SK-N-SH (cell line): ENCODE results near the gene CDHR2. TPM values are rescaled to one million over a fixed set of nuclear protein-coding genes. Genes with fewer than 3 reads are reported as not detected.

Source experiments
- CTCF ChIA-PET: fragments of 300-600, 350-600 bp; formaldehyde crosslinking; extraction: SDS; loops from one replicate; lab custom pipeline; 2021; lab: Yijun Ruan, JAX
- POLR2A ChIA-PET: fragments of 350-600 bp; sonication (Branson Sonifier 250); formaldehyde crosslinking; extraction: SDS; loops from one replicate; lab custom pipeline; 2020; ENCODE audit warnings: antibody characterized with exemption, inconsistent platforms; lab: Yijun Ruan, JAX
- DNase-seq: peaks from one replicate; pipeline ENCODE4 v3.0.0; 2012
- H2AFZ ChIP-seq: fragments of 200-600 bp; sonication (generic); 2 replicates; pipeline ENCODE4 v1.8.1; 2016; ENCODE audit warnings: antibody characterized with exemption, mild to moderate bottlenecking, low read depth
- H3F3A ChIP-seq: fragments of 200-600 bp; sonication (generic); replicated peaks from 2 replicates; pipeline ENCODE3; 2016; ENCODE audit warnings: antibody characterized with exemption, mild to moderate bottlenecking; ENCODE audit not compliant: insufficient read depth
- H3K27ac ChIP-seq, 2 experiments: fragments of 200-500 bp in 1 of 2; fragments of 200-600 bp in 1 of 2; sonication (Bioruptor generic) in 1 of 2; sonication (generic), shearing (Covaris generic) in 1 of 2; 2 replicates each; pipeline versions ENCODE4 v1.5.1 to v1.6.1; 2014 to 2016; ENCODE audit warnings: low read depth in 2 of 2, inconsistent platforms in 1 of 2, low read length in 1 of 2, mild to moderate bottlenecking in 1 of 2, mixed read lengths in 1 of 2
- H3K27me3 ChIP-seq: fragments of 200-600 bp; sonication (generic), shearing (Covaris generic); 2 replicates; pipeline ENCODE4 v1.6.1; 2016; ENCODE audit warnings: mixed run types; ENCODE audit not compliant: insufficient read depth
- H3K36me3 ChIP-seq, 2 experiments: fragments of 200-500 bp in 1 of 2; fragments of 200-600 bp in 1 of 2; sonication (Bioruptor generic) in 1 of 2; sonication (generic) in 1 of 2; replicated peaks in 1 of 2; 2 replicates each; pipeline versions ENCODE3 to v1.5.1; 2014 to 2016; ENCODE audit warnings: low read length in 1 of 2, mild to moderate bottlenecking in 1 of 2; ENCODE audit not compliant: insufficient read depth in 2 of 2, control insufficient read depth in 1 of 2
- H3K4me1 ChIP-seq, 2 experiments: fragments of 200-500 bp in 1 of 2; fragments of 200-600 bp in 1 of 2; sonication (Bioruptor generic) in 1 of 2; sonication (generic), shearing (Covaris generic) in 1 of 2; 2 replicates each; pipeline versions ENCODE4 v1.5.1 to v1.6.1; 2014 to 2016; ENCODE audit warnings: low read depth in 1 of 2, low read length in 1 of 2, mixed run types in 1 of 2; ENCODE audit not compliant: insufficient read depth in 2 of 2, control insufficient read depth in 1 of 2
- H3K4me2 ChIP-seq: fragments of 200-600 bp; sonication (generic), shearing (Covaris generic); 2 replicates; pipeline ENCODE4 v1.6.1; 2017; ENCODE audit warnings: mixed run types
- H3K4me3 ChIP-seq, 2 experiments: fragments of 200-500 bp in 1 of 2; fragments of 200-600 bp in 1 of 2; sonication (Bioruptor generic) in 1 of 2; sonication (generic), shearing (Covaris generic) in 1 of 2; 2 replicates each; pipeline versions ENCODE4 v1.5.1 to v1.8.1; 2014 to 2016; ENCODE audit warnings: low read depth in 2 of 2, inconsistent platforms in 1 of 2, low read length in 1 of 2, mild to moderate bottlenecking in 1 of 2, mixed read lengths in 1 of 2, moderate library complexity in 1 of 2
- H3K79me2 ChIP-seq: fragments of 200-600 bp; sonication (generic); 2 replicates; pipeline ENCODE4 v1.8.1; 2017; ENCODE audit warnings: mild to moderate bottlenecking; ENCODE audit not compliant: insufficient read depth
- H3K9ac ChIP-seq: fragments of 200-600 bp; sonication (generic); 2 replicates; pipeline ENCODE4 v1.6.1; 2017; ENCODE audit warnings: mixed run types
- H3K9me2 ChIP-seq: fragments of 200-600 bp; sonication (generic); 2 replicates; pipeline ENCODE4 v1.6.1; 2017; ENCODE audit warnings: mixed run types
- H3K9me3 ChIP-seq: fragments of 200-600 bp; sonication (generic); 2 replicates; pipeline ENCODE4 v1.6.1; 2017; ENCODE audit warnings: mixed run types, mild to moderate bottlenecking, moderate library complexity
- H4K20me1 ChIP-seq: fragments of 200-600 bp; sonication (generic); 2 replicates; pipeline ENCODE4 v1.6.1; 2017; ENCODE audit warnings: mild to moderate bottlenecking, mixed run types; ENCODE audit not compliant: insufficient read depth
- CHD2 ChIP-seq: fragments of 150-350 bp; IDR thresholded peaks from 2 replicates; pipeline ENCODE4 v1.6.1; 2018; ENCODE audit warnings: low read length; ENCODE audit not compliant: partially characterized antibody
- MXI1 ChIP-seq: IDR thresholded peaks from 2 replicates; pipeline ENCODE4 v1.6.1; 2012; ENCODE audit warnings: mild to moderate bottlenecking, low read depth, low read length, improper control_type of control experiment
- NFIC ChIP-seq: IDR thresholded peaks from 2 replicates; pipeline ENCODE4 v1.4.0; 2012; ENCODE audit warnings: borderline replicate concordance
- NRF1 ChIP-seq: IDR thresholded peaks from 2 replicates; pipeline ENCODE4 v1.6.1; 2012; ENCODE audit warnings: low read depth, mild to moderate bottlenecking, low read length
- RAD21 ChIP-seq: IDR thresholded peaks from 2 replicates; pipeline ENCODE4 v1.6.1; 2012; ENCODE audit warnings: mild to moderate bottlenecking, low read length
- RFX5 ChIP-seq: IDR thresholded peaks from 2 replicates; pipeline ENCODE4 v1.6.1; 2012; ENCODE audit warnings: mild to moderate bottlenecking, improper control_type of control experiment, low read length
- SMC3 ChIP-seq: IDR thresholded peaks from 2 replicates; pipeline ENCODE4 v1.6.1; 2012; ENCODE audit warnings: low read depth, low read length, improper control_type of control experiment
- TAF1 ChIP-seq: IDR thresholded peaks from 2 replicates; pipeline ENCODE4 v1.6.1; 2012; ENCODE audit warnings: low read depth, mild to moderate bottlenecking, low read length, moderate library complexity, borderline replicate concordance
- TCF12 ChIP-seq: IDR thresholded peaks from 2 replicates; pipeline ENCODE4 v1.4.0; 2012
- YY1 ChIP-seq: IDR thresholded peaks from 2 replicates; pipeline ENCODE4 v1.4.0; 2012; ENCODE audit warnings: low read depth, mild to moderate bottlenecking
- whole genome bisulfite sequencing: methylation state at CpG from one replicate; pipeline ENCODE4 v1.1.6; 2017; ENCODE audit warnings: low lambda C conversion rate; 5-methylcytosine and 5-hydroxymethylcytosine counted together
- polyA plus RNA-seq, 3 experiments: library from polyadenylated mRNA; depleted of rRNA; stranded (reverse); fragments of >200 nt; gene quantifications; 2 replicates each; pipeline ENCODE4 v1.2.3, GENCODE V29; 2012
- TF ChIP-seq, protein P1 (sequence below): IDR thresholded peaks from 2 replicates; pipeline ENCODE4 v1.4.0; 2012; ENCODE audit warnings: low read depth, borderline replicate concordance
- TF ChIP-seq, protein P2 (sequence below): fragments of 150-350 bp; IDR thresholded peaks from 2 replicates; pipeline ENCODE4 v1.6.1; 2017; ENCODE audit warnings: antibody characterized with exemption, low read length, low read depth, borderline replicate concordance
- TF ChIP-seq, protein P3 (sequence below): fragments of 150-350 bp; IDR thresholded peaks from 2 replicates; pipeline ENCODE4 v1.6.1; 2016; ENCODE audit warnings: mild to moderate bottlenecking, low read depth, low read length
- TF ChIP-seq, protein P4 (sequence below): IDR thresholded peaks from 2 replicates; pipeline ENCODE4 v1.4.0; 2012; ENCODE audit warnings: low read depth

Gene CDHR2
- polyA plus RNA-seq, 1 of the 3 experiments (the other 2 are of a cell fraction): not detected

DNA sequence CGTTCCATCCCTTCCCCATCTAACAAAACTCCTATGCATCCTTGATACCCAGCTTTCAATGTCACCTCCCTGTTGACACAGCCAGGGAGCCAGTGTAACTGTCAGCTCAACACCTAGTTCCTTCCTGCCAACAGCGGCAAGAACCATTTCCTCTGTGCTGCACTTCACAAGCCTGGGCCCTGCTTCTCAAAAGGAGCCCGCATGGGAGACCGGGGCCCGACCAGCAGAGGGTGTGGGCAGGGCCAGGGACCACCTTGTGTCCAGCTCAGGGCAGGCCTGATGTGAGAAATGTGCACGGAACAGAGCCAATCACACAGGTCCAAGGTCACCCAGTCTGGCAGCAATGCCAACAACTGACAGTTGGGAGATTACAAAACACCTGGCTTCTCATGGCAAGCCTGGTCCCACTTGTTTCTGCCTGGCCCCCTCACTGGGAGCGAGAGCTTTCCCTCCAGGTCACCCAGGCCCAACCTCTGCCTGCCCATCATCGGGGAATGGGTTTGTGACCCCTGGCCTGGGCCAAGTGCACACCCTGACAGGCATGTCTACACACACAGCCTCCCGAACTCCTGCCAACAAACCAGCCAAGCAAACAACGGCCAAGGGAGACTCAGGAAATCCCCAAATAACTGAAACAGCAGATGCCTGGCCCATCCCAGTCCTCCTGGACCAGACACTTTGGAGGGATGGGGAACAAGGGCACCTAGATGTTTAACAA lies 15.1 kb upstream of the CDHR2 start:
- Histone ChIP-seq H3K9me2 (no peaks in the 10 kb centered on the region), H3K36me3 (peaks cover 5 to 35% of the 10 kb centered on the region in 2 experiments), H3K27me3 (no peaks in the 10 kb centered on the region), H2AFZ (no peak overlapping the region), H3K79me2 (peaks cover 56% of the 10 kb centered on the region), H3K27ac (peak overlapping the region in 1 of 2 experiments; percentile 44; a peak in 1 of 4 replicates), H3F3A (no peaks in the 10 kb centered on the region), H3K4me2 (peak overlapping the region; percentile 99; the same call in 1 of the 2 replicates), H3K9ac (no peak overlapping the region), H3K4me3 (no peak overlapping the region; a peak in 1 of 4 replicates), H3K4me1 (peaks cover 13 to 58% of the 10 kb centered on the region in 2 experiments), H3K9me3 (no peaks in the 10 kb centered on the region), H4K20me1 (peaks cover 47% of the 10 kb centered on the region)
- TF ChIP-seq MXI1 (0 out of 2 replicates have a peak, but pooled peaks have one; percentile 19), RFX5 (no peak), CHD2 (no peak)
- ChIA-PET POLR2A (interaction anchor here (1.0 to 1.3 kb wide), 3 partner anchors 10 to 86 kb away, joined by 3 to 6 read pairs (median 3); no protein-coding TSS in a partner anchor), CTCF (interaction anchor here (0.7 to 6.0 kb wide), 6 partner anchors 9 to 118 kb away, joined by 3 to 28 read pairs (median 4); partner anchors contain the start of genes CLTB and FAF2)
- WGBS: 58% methylated on average over 8 of the region's 10 CpGs
- no peak for DNase-seq

DNA sequence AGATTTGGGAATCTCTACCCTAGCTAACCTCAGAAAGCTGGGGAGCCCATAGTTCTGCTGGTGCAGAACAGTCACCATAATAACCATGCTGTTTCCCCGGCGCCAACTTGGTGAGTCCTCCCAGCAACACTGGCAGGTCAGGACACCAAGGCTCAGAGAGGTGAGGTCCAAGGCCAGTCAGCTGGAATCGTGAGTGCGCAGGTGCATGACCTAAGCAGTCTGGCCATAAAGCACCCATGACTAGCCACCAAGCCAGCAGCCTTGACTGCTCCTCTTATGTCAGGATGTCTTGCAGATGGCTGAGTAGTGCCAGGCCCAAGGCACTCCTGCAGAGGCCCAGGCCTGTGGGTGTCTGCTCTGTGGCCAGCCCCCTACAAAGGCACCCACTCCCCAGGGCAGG lies 14.5 kb upstream of the CDHR2 start:
- H3K9me2 ChIP-seq: no peaks in the 10 kb centered on the region
- no peak overlapping the region for H2AFZ ChIP-seq
- 88% methylated on average over 4 of the region's 4 CpGs for WGBS
- peak overlapping the region in 1 of 2 experiments; percentile 95; a peak in 2 of 4 replicates for H3K27ac ChIP-seq
- no peak for DNase-seq
- H3K27me3 ChIP-seq: no peaks in the 10 kb centered on the region
- peaks cover 47% of the 10 kb centered on the region for H4K20me1 ChIP-seq
- TF ChIP-seq, protein P1, sequence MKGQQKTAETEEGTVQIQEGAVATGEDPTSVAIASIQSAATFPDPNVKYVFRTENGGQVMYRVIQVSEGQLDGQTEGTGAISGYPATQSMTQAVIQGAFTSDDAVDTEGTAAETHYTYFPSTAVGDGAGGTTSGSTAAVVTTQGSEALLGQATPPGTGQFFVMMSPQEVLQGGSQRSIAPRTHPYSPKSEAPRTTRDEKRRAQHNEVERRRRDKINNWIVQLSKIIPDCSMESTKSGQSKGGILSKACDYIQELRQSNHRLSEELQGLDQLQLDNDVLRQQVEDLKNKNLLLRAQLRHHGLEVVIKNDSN: no peak
- TF ChIP-seq NFIC: no peak
- TF ChIP-seq YY1: no peak
- TF ChIP-seq, protein P2, sequence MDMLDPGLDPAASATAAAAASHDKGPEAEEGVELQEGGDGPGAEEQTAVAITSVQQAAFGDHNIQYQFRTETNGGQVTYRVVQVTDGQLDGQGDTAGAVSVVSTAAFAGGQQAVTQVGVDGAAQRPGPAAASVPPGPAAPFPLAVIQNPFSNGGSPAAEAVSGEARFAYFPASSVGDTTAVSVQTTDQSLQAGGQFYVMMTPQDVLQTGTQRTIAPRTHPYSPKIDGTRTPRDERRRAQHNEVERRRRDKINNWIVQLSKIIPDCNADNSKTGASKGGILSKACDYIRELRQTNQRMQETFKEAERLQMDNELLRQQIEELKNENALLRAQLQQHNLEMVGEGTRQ: no peak
- no peak for TF ChIP-seq NRF1
- TF ChIP-seq SMC3: no peak
- TF ChIP-seq TCF12: no peak
- TF ChIP-seq, protein P3, sequence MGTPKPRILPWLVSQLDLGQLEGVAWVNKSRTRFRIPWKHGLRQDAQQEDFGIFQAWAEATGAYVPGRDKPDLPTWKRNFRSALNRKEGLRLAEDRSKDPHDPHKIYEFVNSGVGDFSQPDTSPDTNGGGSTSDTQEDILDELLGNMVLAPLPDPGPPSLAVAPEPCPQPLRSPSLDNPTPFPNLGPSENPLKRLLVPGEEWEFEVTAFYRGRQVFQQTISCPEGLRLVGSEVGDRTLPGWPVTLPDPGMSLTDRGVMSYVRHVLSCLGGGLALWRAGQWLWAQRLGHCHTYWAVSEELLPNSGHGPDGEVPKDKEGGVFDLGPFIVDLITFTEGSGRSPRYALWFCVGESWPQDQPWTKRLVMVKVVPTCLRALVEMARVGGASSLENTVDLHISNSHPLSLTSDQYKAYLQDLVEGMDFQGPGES: no peak
- no peak for TF ChIP-seq TAF1
- TF ChIP-seq, protein P4, sequence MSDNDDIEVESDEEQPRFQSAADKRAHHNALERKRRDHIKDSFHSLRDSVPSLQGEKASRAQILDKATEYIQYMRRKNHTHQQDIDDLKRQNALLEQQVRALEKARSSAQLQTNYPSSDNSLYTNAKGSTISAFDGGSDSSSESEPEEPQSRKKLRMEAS: no peak
- no peak for TF ChIP-seq RAD21
- no peaks in the 10 kb centered on the region for H3F3A ChIP-seq
- peaks cover 13 to 58% of the 10 kb centered on the region in 2 experiments for H3K4me1 ChIP-seq
- peak overlapping the region; percentile 73 to 97; a peak in 2 of 4 replicates for H3K4me3 ChIP-seq
- peak overlapping the region; percentile 99 for H3K4me2 ChIP-seq
- H3K36me3 ChIP-seq: peaks cover 5 to 30% of the 10 kb centered on the region in 2 experiments
- H3K9ac ChIP-seq: no peak overlapping the region
- CTCF ChIA-PET: interaction anchor here (0.5 to 6.0 kb wide), 7 partner anchors 9 to 118 kb away, joined by 3 to 28 read pairs (median 5); partner anchors contain the start of genes CLTB and FAF2
- H3K9me3 ChIP-seq: no peaks in the 10 kb centered on the region
- peaks cover 56% of the 10 kb centered on the region for H3K79me2 ChIP-seq
- POLR2A ChIA-PET: interaction anchor here (1.2 to 1.3 kb wide), 2 partner anchors 9 to 146 kb away, joined by 3 to 6 read pairs; partner anchors contain the start of genes HIGD2A and NOP16
